OCI-LY1 (cell line): Measurements from ENCODE around the gene UBE2V1.

ENCODE experiments used
- H2AFZ ChIP-seq: fragments of 200-600 bp; sonication (generic), shearing (Covaris generic); 2 replicates; pipeline ENCODE4 v1.6.0; 2014; ENCODE audit warnings: antibody characterized with exemption, mild to moderate bottlenecking, low read length
- H3F3A ChIP-seq: fragments of 200-600 bp; sonication (generic), shearing (Covaris generic); 2 replicates; pipeline ENCODE4 v1.6.0; 2014; ENCODE audit warnings: mild to moderate bottlenecking, antibody characterized with exemption, low read length, moderate library complexity; ENCODE audit not compliant: insufficient read depth
- H3K27ac ChIP-seq: fragments of 200-600 bp; sonication (generic); 2 replicates; pipeline ENCODE4 v1.5.1; 2014; ENCODE audit warnings: low read length, mixed run types, mild to moderate bottlenecking, low read depth; ENCODE audit not compliant: poor library complexity, severe bottlenecking
- H3K27me3 ChIP-seq: fragments of 200-600 bp; sonication (generic); 2 replicates; pipeline ENCODE4 v1.6.0; 2014; ENCODE audit warnings: antibody characterized with exemption, mild to moderate bottlenecking, low read length, moderate library complexity; ENCODE audit not compliant: insufficient read depth
- H3K36me3 ChIP-seq: fragments of 200-600 bp; sonication (generic); 2 replicates; pipeline ENCODE4 v1.6.1; 2014; ENCODE audit warnings: mild to moderate bottlenecking, antibody characterized with exemption, low read length, moderate library complexity, mixed read lengths; ENCODE audit not compliant: insufficient read depth
- H3K4me1 ChIP-seq: fragments of 200-600 bp; sonication (generic); 2 replicates; pipeline ENCODE4 v1.5.1; 2014; ENCODE audit warnings: mild to moderate bottlenecking, low read length, moderate library complexity; ENCODE audit not compliant: insufficient read depth, severe bottlenecking
- H3K4me2 ChIP-seq: fragments of 200-600 bp; sonication (generic), shearing (Covaris generic); 2 replicates; pipeline ENCODE4 v1.6.1; 2014; ENCODE audit warnings: low read length
- H3K4me3 ChIP-seq: fragments of 200-600 bp; sonication (generic); 2 replicates; pipeline ENCODE4 v1.5.1; 2014; ENCODE audit warnings: low read length, low read depth, mild to moderate bottlenecking, mixed read lengths; ENCODE audit not compliant: poor library complexity, severe bottlenecking
- H3K79me2 ChIP-seq: fragments of 200-600 bp; shearing (Covaris generic); 2 replicates; pipeline ENCODE4 v1.6.1; 2016; ENCODE audit warnings: mixed run types, low read length, mixed read lengths; ENCODE audit not compliant: insufficient read depth
- H3K9ac ChIP-seq: fragments of 200-600 bp; sonication (generic), shearing (Covaris generic); 2 replicates; pipeline ENCODE4 v1.6.1; 2014; ENCODE audit warnings: mild to moderate bottlenecking, low read length, mixed read lengths
- H3K9me2 ChIP-seq: fragments of 200-600 bp; sonication (generic), shearing (Covaris generic); 2 replicates; pipeline ENCODE4 v1.6.1; 2014; ENCODE audit warnings: low read depth, mild to moderate bottlenecking, low read length, mixed read lengths
- H3K9me3 ChIP-seq: fragments of 200-600 bp; shearing (Covaris generic); 2 replicates; pipeline ENCODE4 v1.6.1; 2014; ENCODE audit warnings: low read length, mixed read lengths
- H4K20me1 ChIP-seq: fragments of 200-600 bp; sonication (generic), shearing (Covaris generic); 2 replicates; pipeline ENCODE4 v1.6.0; 2016; ENCODE audit warnings: mild to moderate bottlenecking, low read length; ENCODE audit not compliant: insufficient read depth
- EZH2 ChIP-seq: fragments of 200-600 bp; sonication (generic), shearing (Covaris generic); IDR thresholded peaks from 2 replicates; pipeline ENCODE4 v1.8.0; 2017; ENCODE audit warnings: borderline replicate concordance, mixed run types, mild to moderate bottlenecking, antibody characterized with exemption, low read length, moderate library complexity, mixed read lengths
- TF ChIP-seq, protein P1 (sequence below): fragments of 200-600 bp; sonication (generic), shearing (Covaris generic); IDR thresholded peaks from 2 replicates; pipeline ENCODE4 v1.5.1; 2017; ENCODE audit warnings: mild to moderate bottlenecking, antibody characterized with exemption, low read length, moderate library complexity, mixed read lengths

Gene UBE2V1

DNA sequence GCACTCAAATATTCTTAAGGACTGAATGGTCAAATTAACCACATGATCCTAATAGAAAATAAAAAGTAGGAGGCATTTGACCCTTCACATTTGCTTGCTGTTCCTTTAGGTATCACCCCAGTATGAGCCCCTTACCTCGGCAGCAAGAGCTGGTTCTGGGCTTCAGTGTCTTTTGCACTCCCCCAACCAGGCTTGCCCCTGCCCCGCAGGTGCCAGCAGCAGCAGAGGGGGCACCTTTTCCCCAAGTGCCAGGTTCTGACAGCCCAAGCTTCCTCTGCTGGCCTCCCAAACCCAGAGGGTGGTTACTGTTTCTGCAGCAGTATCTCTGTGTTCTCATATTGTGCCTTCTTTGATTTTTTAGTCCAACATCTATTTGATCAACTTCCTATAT, 23.2 kb downstream of the UBE2V1 start:
- H3K27ac ChIP-seq: no peak overlapping the region
- H3K4me1 ChIP-seq: peaks cover 27% of the 10 kb centered on the region
- no peaks in the 10 kb centered on the region; the same call in 1 of the 2 replicates for H4K20me1 ChIP-seq
- H3K79me2 ChIP-seq: 0 out of 2 replicates have a peak, but pooled peaks cover 3% of the 10 kb centered on the region
- no peak overlapping the region for H3K9ac ChIP-seq
- H3K9me3 ChIP-seq: no peaks in the 10 kb centered on the region
- H2AFZ ChIP-seq: no peak overlapping the region
- TF ChIP-seq, protein P1, sequence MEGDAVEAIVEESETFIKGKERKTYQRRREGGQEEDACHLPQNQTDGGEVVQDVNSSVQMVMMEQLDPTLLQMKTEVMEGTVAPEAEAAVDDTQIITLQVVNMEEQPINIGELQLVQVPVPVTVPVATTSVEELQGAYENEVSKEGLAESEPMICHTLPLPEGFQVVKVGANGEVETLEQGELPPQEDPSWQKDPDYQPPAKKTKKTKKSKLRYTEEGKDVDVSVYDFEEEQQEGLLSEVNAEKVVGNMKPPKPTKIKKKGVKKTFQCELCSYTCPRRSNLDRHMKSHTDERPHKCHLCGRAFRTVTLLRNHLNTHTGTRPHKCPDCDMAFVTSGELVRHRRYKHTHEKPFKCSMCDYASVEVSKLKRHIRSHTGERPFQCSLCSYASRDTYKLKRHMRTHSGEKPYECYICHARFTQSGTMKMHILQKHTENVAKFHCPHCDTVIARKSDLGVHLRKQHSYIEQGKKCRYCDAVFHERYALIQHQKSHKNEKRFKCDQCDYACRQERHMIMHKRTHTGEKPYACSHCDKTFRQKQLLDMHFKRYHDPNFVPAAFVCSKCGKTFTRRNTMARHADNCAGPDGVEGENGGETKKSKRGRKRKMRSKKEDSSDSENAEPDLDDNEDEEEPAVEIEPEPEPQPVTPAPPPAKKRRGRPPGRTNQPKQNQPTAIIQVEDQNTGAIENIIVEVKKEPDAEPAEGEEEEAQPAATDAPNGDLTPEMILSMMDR: no peak
- no peak for TF ChIP-seq EZH2
- no peaks in the 10 kb centered on the region for H3K9me2 ChIP-seq
- no peak overlapping the region for H3K4me3 ChIP-seq
- no peaks in the 10 kb centered on the region for H3F3A ChIP-seq
- H3K4me2 ChIP-seq: no peak overlapping the region
- H3K27me3 ChIP-seq: no peaks in the 10 kb centered on the region
- peaks cover 35% of the 10 kb centered on the region for H3K36me3 ChIP-seq

DNA sequence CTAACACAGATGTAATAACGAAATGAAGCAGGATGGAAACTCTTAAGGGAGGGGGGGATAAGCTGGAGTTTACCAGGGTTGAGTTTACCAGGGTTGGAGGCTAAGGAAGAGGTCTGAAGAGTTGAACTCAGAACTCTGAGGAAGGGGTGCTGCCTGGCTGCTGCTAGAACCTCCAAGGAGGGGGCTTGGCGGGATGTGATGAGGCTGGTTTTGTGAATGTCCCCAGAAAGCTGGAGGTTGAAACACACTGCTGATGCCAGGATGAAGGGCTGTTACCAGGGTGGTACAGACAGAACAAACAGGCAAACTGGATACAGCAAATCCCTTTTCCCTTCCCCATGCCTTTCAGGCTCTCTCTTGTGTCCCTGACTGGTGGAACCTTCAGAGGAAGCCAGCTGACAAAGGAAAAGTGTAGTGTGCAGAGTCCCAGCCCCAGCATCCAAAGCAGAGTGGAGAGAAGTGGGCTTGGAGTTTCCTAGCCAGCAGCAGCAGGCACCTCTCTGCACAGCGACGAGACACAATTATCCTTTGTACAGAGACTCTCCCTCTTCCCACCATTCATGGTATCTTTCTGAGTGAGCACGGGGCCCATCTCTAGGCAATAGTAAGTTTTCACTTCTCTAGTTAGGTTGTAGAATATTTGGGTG, 23.7 kb downstream of the UBE2V1 start:
- Histone ChIP-seq H3K9me2 (no peaks in the 10 kb centered on the region), H3K4me3 (no peak overlapping the region), H4K20me1 (no peaks in the 10 kb centered on the region), H3F3A (no peaks in the 10 kb centered on the region), H3K9me3 (no peaks in the 10 kb centered on the region), H3K27ac (no peak overlapping the region), H3K27me3 (no peaks in the 10 kb centered on the region), H3K4me1 (peaks cover 27% of the 10 kb centered on the region), H3K79me2 (0 out of 2 replicates have a peak, but pooled peaks cover 3% of the 10 kb centered on the region), H3K9ac (no peak overlapping the region), H3K36me3 (peaks cover 30% of the 10 kb centered on the region; the same call in 1 of the 2 replicates), H3K4me2 (no peak overlapping the region), H2AFZ (no peak overlapping the region)
- TF ChIP-seq, protein P1: no peak
- no peak for TF ChIP-seq EZH2

DNA sequence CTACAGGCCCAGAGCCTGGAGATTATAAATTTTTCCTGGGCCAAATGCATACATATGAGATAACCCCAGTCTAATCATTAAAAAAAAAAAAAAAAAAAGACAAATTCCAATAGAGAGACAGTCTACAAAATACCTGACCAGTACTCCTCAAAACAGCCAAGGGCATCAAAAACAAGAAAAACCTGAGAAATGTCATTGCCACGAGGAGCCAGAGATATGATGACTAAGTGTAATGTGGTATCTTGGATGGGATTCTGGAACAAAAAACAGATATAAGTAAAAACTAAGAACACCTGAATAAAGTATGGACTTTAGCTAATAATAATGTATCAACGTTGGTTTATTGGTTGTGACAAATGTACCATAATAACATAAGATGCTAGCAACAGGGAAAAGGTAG, 24.9 kb downstream of the UBE2V1 start:
- Histone ChIP-seq H4K20me1 (no peaks in the 10 kb centered on the region), H3K4me3 (no peak overlapping the region), H3K9me3 (no peaks in the 10 kb centered on the region), H3K36me3 (peaks cover 23% of the 10 kb centered on the region; the same call in 1 of the 2 replicates), H2AFZ (no peak overlapping the region), H3K27me3 (no peaks in the 10 kb centered on the region), H3K79me2 (0 out of 2 replicates have a peak, but pooled peaks cover under 1% of the 10 kb centered on the region), H3K9ac (no peak overlapping the region), H3K27ac (peak overlapping the region; percentile 52), H3K4me2 (no peak overlapping the region), H3F3A (no peaks in the 10 kb centered on the region), H3K4me1 (peaks cover 27% of the 10 kb centered on the region), H3K9me2 (no peaks in the 10 kb centered on the region)
- TF ChIP-seq, protein P1: no peak
- no peak for TF ChIP-seq EZH2
